Osteocyte (in vitro differentiated cells): Measurements from ENCODE around the gene SLITRK1. TPM values are rescaled to one million over a fixed set of nuclear protein-coding genes. Genes with fewer than 3 reads are reported as not detected.

Experiments
- DNase-seq: peaks from one replicate; pipeline ENCODE4 v3.0.0; 2021; ENCODE audit warnings: mixed read lengths; ENCODE audit not compliant: unreplicated experiment; ENCODE audit errors: extremely low spot score
- H3K27ac Mint-ChIP-seq: one replicate; pipeline ENCODE4 v1.8.0; 2021; ENCODE audit warnings: mild to moderate bottlenecking, mixed read lengths; ENCODE audit not compliant: unreplicated experiment
- H3K27me3 Mint-ChIP-seq: one replicate; pipeline ENCODE4 v1.8.0; 2021; ENCODE audit warnings: mixed read lengths; ENCODE audit not compliant: unreplicated experiment
- H3K36me3 Mint-ChIP-seq: one replicate; pipeline ENCODE4 v1.8.0; 2021; ENCODE audit warnings: mixed read lengths; ENCODE audit not compliant: unreplicated experiment
- H3K4me1 Mint-ChIP-seq: one replicate; pipeline ENCODE4 v1.8.0; 2021; ENCODE audit warnings: mixed read lengths; ENCODE audit not compliant: unreplicated experiment
- H3K4me3 Mint-ChIP-seq: one replicate; pipeline ENCODE4 v1.8.0; 2021; ENCODE audit warnings: mild to moderate bottlenecking, moderate library complexity, mixed read lengths; ENCODE audit not compliant: unreplicated experiment
- H3K9me3 Mint-ChIP-seq: one replicate; pipeline ENCODE4 v1.8.0; 2021; ENCODE audit warnings: mixed read lengths; ENCODE audit not compliant: unreplicated experiment
- CTCF ChIP-seq: fragments of 200-600 bp; sonication (generic); IDR thresholded peaks from 2 replicates; pipeline ENCODE4 v1.5.0; 2021; ENCODE audit warnings: antibody characterized with exemption, mild to moderate bottlenecking, moderate library complexity
- total RNA-seq: library from RNA; stranded (reverse); gene quantifications from 2 replicates; pipeline ENCODE4 v1.2.1, GENCODE V29; 2021

Gene SLITRK1
- total RNA-seq, 1 donor from 2014 or later: 0.21 TPM

GRCh38 chr13:83829810-83830209, 52.5 kb downstream of the SLITRK1 start:
- DNase-seq: no peak
- no peak overlapping the region for H3K27ac Mint-ChIP-seq
- TF ChIP-seq CTCF: no peak
- no peak overlapping the region for H3K4me3 Mint-ChIP-seq
- H3K4me1 Mint-ChIP-seq: peaks cover 6% of the 10 kb centered on the region
- H3K27me3 Mint-ChIP-seq: no peaks in the 10 kb centered on the region
- no peaks in the 10 kb centered on the region for H3K36me3 Mint-ChIP-seq
- no peaks in the 10 kb centered on the region for H3K9me3 Mint-ChIP-seq

GRCh38 chr13:83827338-83827737, 54.9 kb downstream of the SLITRK1 start:
- DNase-seq: no peak
- TF ChIP-seq CTCF: no peak
- H3K27me3 Mint-ChIP-seq: no peaks in the 10 kb centered on the region

More at GRCh38 chr13:83827338-83827737, 54.9 kb downstream of the SLITRK1 start:
- no peaks in the 10 kb centered on the region for H3K36me3 Mint-ChIP-seq
- peaks cover 6% of the 10 kb centered on the region for H3K4me1 Mint-ChIP-seq
- H3K27ac Mint-ChIP-seq: no peak overlapping the region
- no peaks in the 10 kb centered on the region for H3K9me3 Mint-ChIP-seq
- H3K4me3 Mint-ChIP-seq: no peak overlapping the region
